HG02642 (cell line): ENCODE measurements around the gene GPRIN3.
A peak's percentile ranks its signal among the peaks of the same experiment; 100 is the strongest.

Source experiments
- ATAC-seq: cut with Tn5 transposase; IDR thresholded peaks from one replicate; pipeline ENCODE4 v1.9.1; 2021; ENCODE audit warnings: mild to moderate bottlenecking; ENCODE audit not compliant: unreplicated experiment, poor library complexity

Gene GPRIN3

DNA sequence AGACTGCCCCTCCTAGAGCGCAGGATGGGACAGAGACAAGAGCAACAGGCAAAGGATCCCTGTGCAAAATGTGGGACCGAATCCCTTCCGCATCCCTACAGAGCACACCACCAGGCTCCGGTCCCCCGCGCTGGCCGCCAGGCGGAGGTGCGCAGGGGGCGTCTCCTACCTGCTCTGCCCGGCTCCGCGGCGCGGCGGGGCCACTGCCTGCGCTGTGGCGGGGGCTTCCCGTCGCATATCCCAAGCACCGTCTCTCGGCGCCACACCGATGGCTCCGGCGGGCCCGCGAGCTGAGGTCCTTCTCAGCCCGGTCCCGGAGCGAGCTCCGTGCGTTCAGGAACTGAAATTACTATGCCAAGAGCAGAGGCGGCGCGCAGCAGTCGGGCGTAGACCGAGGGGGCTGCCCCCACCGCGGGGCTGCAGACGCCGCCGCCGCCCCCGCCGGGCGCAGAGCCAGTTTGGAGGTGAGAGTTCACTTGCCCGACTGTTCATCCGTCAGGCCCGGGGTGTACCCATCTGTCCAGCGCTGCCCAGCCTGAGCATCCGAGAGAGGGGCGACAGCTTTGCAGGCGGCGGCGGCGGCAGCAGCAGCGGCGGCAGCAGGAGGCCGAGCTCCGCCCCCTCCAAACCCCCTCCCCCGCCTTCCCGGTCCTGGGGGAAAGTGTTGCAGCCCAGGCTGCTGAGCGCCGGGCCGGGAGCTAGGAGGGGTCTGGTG, at the start of gene GPRIN3:
GPRIN3 (minus strand) TSS at position 355 of the 715 bp plus-strand sequence. CDS start 57,690 bp downstream, outside the sequence.
- ATAC-seq = peak; percentile 84

DNA sequence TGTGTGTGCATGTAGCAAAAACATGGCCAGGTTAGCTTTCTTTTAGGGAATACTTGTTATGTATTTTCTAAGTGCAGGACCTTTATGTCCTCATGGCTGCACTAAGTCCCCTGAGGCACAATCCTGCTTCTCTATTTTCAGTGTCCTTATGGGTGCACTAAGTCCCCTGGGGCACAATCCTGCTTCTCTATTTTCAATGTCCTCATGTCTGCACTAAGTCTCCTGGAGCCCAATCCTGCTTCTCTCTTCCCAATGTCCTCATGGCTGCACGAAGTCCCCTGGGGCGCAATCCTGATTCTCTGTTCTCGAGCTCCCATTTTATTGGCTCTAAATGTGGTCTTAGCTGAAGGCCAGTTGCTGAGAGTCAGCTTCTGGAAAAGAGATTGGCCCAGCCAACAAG, 49.7 kb upstream of the GPRIN3 start:
- ATAC-seq = no peak

DNA sequence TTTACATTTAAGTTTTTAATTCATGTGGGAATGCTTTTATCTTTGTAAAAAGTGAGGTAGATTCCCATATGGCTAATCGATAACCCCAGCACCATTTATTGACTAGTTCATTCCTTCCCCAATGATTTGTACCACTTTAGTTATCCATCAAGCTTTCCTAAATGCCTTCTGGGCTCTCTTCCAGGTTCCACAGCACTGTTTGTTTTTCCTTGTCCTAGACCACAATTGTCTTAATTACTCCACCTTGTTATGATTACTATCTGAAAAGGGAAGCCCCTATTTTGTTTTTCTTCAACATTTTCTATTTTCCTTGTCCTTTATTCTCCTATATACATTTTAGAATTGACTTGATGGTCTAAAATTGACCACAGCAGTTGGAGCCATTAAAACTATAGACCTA, 48.5 kb upstream of the GPRIN3 start:
- no peak for ATAC-seq

DNA sequence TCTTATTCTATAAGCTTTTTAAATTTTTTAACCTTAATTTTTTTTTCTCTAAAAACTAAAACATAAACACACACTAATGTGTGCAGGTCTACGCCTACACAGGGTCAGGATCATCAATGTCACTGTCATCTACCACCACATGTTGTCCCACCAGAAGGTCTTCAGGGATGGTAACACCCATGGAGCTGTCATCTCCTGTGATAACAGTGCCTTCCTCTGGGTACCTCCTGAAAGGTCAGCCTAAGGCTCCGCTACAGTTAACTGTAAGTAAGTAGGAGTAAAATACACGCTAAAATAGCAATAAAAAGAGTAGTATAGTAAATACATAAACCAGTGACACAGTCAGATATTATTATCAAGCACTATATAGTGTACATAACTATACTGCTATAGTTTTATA, 45.9 kb upstream of the GPRIN3 start:
- no peak for ATAC-seq

DNA sequence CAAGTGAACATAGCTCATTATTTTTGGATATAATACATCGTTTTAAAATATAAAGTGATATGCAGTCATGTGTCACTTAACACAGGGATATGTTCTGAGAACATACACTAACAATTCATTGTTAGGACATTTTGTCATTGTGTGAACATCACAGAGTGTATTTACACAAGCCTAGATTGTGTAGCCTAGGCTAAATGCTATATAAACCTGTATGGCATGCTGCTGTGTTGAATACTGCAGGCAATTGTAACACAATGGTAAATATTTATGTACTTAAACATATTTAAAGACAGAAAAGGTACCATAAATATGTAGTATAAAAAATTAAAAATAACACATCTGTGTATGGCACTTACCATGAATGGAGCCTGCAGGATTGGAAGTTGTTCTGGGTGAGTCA, 44.9 kb upstream of the GPRIN3 start:
- ATAC-seq = no peak

DNA sequence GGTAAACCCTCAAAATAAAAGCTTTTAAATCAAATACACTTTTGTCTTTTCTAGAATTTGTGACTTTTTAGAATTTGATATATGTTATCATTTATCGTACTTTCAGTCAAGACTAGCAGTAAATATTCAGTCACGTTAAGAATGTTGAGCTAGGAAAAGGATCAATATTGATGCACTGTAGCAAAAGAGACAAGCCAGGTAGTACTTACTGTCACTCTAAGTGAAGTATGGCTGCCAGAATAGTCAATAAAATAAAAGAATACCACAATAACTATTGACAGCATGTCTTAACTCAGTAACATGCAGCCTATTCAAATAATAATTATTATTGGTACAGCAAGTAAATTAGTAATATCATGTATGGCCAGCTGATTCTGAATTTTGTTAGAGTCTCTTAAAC, 43.6 kb upstream of the GPRIN3 start:
- no peak for ATAC-seq

DNA sequence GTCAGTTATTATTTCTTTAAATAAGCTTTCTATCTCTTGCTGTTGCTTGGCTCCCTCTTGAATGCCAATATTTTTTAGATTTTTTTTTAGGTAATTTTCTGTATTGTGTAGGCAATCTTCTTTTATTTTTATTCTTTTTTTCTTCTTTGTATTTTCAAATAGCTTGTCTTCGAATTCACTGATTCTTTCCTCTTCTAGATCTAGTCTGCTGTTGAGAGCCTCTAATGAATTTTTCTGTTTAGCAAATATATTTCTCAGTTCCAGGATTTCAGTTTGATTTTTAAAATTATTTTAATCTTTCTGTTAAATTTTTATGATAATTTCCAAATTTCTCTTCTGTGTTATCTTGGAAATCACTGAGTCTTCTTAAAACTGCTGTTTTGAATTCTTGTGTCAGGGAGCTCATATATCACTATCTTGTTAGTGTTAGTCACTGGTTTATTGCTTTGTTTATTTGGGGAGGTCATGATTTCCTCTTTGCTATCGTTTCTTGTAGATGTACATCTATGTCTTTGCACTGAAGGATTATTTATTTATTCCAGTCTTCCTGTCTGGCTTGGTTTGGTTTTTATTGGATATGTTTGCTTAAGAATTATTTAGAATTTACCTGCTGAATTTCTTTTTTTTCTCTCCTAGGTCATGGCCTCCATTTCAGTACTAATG, 39.9 kb upstream of the GPRIN3 start:
- ATAC-seq = no peak

DNA sequence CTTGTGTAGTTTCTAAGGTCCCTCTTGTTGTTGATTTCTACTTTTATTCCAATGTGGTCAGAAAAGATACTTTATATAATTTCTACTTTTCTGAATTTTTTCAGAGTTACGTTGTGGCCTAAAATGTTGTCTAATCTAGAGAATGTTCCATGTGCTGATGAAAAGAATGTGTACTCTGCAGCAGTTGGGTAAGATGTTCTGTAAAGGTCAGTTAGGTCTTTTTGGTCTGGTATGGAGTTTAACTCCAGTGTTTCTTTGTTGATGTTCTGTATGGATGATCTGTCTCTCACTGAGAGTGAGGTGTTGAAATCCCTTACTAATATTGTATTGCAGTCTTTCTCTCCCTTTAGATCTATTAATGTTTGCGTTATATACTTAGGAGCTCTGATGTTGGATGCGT, 37.0 kb upstream of the GPRIN3 start:
- ATAC-seq = no peak

DNA sequence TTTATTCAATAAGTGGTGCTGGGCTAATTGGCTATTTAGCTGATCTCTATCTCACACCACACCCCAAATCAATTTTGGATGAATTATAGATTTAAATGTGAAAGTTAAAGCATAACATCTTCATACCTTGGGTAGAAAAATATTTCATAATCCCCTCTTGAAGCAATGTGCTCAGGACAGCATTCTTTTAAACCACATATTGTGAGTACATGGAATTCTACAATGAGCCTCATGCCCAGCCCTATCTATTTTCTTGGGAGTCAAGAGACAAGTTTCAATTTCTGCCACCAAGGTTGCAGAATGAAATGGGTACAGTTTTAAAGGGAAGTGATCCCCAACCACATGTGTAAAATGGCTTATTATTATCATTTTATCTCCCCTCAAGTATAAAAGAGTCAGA, 30.6 kb upstream of the GPRIN3 start:
- no peak for ATAC-seq

DNA sequence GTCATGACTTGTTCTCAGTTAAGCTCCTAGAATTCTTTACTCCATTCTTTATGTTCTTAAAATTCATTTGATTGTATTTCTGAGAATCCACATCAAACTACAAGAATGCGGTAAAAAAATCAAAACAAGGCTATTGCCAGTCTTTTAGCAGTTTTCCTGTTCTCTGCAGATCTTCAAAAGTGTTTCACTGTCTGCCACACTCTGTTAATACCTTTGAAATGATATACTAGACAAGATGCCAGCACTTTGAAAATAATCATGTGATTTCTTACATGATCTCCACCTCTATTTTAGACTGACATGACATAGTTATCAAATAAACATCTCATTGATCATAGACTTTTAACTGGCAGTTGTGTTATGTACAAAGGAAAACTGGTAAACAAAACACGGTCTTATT, 30.1 kb upstream of the GPRIN3 start:
- no peak for ATAC-seq

DNA sequence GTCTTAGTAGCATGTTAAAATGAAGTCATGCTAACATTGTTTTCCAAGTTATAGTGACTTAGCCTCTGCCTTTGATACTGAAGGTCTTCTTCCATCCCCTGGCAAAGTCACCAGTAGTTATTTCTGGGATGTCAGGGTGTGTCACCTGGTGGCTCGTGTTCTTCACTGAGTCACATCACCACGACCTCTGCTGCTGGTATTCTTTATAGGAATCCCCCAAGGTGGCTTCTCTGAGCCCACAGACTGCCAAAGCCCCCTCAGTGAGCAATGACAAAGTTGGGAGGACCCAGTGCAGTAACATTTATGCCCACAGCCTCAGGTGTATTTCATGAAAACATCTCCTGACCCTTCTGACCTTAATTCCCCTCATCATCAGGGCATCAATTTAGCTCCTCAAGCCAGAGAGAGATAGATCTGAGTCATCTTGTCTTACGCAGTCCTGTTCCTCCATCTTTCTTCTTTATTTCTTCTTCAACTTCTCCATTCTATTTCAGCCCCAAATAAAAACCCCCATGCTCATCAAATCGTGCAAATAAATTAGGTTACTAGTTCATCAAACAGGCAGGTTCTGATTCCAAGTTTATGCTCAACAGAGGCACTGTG, 29.3 kb upstream of the GPRIN3 start:
- ATAC-seq = no peak

DNA sequence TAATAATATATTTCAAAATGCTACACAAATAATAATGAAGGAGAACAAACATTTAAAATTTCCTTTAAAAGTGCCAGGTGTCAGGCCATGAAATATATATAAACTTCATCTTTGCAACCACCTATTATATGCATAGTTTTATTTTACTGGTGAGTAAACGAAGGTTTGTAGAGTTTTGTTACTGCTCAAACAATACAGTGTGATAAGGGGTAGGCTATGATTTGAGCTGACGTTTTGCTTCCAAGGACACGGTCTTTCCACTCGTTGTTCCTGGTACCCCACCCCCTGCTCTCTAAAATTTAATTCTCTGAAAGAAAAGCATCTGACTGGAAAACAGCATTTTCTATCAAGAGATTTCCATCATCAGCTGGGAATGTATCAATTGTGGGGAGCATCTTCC, 27.2 kb upstream of the GPRIN3 start:
- no peak for ATAC-seq

DNA sequence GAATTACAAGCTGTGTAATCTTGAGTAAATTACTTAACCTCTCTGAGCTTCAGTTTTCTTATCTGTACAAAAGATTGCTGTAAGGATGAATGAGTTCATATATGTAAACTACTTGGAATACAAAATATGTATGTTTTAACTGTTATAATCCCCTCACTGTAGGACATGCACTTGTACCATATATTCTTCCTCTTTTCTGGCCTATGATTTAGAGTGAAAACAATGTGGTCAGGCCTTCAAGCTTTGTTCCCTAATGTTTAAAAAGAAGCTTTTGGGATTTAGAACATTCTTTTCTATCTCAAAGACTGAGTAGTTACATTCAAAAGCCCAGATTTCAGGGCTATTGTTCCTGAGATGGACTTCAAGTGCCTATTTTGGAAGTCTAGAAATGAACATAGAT, 26.7 kb upstream of the GPRIN3 start:
- no peak for ATAC-seq

DNA sequence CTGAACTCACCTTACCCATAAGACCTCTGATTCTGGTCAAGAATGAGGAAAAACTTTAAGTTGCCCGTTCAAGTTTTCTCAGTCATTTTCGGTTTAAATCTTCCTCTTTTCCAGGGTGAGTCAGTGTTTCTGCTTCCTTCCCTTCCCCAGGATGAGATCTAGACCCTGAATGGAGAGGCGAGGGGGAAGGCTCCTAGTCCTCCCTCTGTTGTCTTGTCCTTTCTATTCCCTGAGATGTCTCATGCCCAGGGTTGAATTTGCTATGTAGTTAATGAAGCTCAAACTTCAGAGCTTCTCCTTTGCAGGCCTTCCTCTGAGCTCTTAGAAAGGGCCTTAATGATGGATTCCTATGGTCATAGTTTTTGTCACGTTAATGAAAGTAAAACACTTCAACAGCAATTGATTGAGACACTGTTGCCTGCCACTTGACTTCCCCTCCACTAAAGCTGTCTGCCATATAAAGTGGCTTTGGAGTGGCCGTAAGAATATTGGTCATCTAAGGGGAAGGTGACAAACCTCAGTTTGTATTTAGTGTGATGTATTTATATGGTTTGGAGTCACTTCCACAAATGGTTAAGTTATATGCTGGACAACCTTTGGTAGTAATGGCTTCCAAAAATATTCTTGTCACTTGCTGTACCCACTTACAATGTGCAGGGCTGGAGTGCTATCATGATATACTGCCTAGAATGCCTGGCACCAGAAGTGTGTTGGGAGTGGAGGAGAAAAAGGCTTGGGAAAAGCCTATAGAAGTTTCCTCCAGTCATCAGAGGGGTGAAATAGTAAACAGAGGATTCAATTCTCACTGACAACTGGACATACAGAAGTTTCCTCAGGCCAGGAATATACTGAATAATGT, 24.3 kb upstream of the GPRIN3 start:
- no peak for ATAC-seq

DNA sequence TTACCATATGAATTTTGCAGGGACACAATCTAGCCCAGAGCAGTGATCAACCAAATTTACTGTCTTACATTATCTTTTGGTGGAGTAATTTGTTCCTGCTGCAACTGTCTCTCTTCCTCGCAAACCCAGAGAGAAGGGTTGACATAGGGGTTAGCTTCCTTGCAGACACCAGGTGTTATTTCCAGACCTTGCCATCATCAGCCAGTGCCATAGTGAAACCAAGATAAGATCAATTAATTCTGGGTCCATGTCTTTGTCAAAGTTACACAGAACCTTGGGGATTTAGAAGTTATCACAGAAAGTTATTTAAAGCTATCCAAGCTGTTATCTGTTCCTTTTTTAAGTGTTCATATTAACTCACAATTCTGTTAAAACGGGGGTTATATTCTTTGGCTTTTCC, 23.6 kb upstream of the GPRIN3 start:
- ATAC-seq = no peak

DNA sequence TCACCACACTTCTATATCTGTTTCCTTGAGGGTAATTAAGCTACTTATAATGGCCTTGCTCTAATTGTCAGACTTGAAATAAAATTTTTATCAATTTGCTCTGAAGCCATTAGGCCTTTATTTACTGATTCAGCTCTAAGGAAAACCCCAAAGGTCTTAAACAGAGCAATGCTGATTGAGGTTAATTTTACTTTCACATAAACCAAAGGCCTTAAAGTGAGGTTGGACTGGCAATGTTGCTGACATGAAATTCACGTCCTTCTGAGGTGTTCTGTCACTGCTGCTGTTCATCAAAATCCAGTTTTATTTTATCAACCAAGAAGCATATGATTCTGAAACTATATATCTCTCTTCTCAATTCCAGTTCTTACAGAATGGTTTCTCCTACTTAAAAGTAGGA, 21.7 kb upstream of the GPRIN3 start:
- no peak for ATAC-seq

DNA sequence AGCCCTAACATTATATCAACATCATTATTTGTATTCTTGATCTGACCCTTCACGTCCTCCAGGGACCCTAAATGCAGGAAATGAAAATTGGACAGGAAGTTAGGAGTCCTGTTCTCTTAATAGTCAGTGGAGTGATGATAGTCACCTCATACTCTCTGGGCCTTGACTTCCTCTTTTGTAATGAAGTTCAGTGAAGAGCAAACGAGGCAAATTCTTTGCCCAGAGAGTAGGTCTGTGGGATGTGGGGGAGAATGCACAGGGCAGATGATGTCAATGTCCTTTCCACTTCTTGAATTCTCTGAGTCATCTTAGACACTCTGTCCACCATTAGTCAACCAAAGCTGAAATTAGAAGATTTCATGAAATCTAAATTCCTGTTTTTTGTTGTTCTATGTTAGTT, 17.1 kb upstream of the GPRIN3 start:
- ATAC-seq = peak; percentile 92

DNA sequence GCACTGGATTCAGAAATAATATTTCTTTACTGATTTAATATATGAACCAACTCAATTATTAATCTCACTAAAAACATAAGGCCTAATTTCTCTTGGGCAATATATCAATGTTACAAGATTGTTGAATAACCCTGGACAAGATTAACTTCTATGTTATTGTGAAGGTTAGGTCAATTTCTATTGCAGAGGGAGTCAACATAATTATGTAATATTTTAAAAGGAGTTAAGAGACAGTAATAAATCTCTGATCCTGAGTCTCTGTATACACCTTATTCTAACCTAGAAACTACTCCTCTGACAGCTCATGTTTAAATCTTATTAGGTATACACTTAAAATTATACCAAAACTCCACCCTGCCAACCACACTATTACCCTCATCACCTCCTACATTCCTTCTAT, 15.1 kb upstream of the GPRIN3 start:
- no peak for ATAC-seq

DNA sequence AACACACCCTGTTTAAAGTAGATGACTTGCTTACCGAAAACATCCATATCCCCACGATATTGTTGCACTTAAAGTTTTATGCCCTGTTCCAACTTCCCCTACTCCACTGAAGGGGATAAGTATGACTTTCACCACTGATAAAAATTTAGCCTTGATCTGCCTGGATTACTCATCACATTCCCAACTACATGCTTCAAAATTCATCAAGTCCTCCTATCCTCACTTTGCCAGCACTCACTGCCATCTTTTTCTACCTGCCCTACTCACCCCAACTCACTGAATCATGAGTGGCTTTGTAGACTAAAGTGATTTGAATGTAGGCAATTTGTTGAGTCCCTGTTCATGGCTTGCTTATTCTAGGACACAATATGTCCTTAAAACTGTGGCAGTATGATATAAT, 12.2 kb upstream of the GPRIN3 start:
- ATAC-seq = no peak

DNA sequence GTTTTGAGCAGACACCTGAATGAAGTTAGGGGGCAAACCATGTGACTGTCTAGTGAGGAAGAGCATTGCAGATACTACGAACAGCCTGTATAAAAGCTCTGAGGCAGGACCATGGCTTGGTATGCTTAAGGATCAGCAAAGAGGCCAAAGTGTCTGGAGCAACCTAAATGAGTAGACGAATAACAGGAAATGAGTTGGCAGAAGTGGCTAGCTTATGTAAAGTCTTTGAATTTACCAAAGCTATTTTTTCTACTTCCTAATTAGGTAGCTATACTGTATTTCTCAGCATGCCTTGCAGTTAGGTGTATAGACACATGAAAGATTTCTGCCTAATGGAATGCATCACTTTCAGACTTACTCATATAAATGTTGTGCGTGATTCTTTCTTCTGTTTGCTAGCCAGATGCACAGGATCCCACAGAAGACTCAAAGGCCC, 9.3 kb upstream of the GPRIN3 start:
- no peak for ATAC-seq

DNA sequence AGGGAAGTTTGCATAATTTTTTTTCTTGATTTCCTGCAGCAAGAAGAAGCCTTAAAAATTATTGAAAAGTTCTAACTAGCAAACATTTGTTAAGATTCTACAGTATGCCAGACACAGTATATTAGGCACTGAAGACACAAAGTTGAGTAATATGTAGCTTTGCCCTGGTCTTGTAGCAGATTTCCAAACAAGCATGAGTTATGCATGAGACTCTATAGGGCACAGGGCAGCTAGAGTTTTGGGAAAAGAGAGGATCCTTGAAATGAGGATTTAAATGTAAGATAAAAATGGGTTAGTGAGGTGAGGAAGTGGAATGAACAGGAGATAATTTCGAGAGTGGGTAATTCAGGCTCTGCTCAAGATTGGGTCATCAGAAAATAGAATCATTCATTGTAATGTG, 8.6 kb upstream of the GPRIN3 start:
- ATAC-seq = no peak
